B cell (primary cell): ENCODE results near the gene KCNIP1. TPM values are rescaled to one million over a fixed set of nuclear protein-coding genes. Genes with fewer than 3 reads are reported as not detected.

Experiments used
- ATAC-seq: fragments of 200-7000 bp; cut with Tn5 transposase; one replicate; pipeline ENCODE4 v1.10.0; 2021; ENCODE audit warnings: low read depth, mild to moderate bottlenecking, moderate number of reproducible peaks, moderate library complexity
- CTCF ChIA-PET: fragments of 350-600 bp; sonication (Branson Sonifier 250); formaldehyde crosslinking; loops from one replicate; lab custom pipeline; 2021; ENCODE audit warnings: antibody characterized with exemption, inconsistent platforms; lab: Charles Lee
- POLR2A ChIA-PET: fragments of 350-600 bp; sonication (Branson Sonifier 250); formaldehyde crosslinking; loops from one replicate; lab custom pipeline; 2021; ENCODE audit warnings: antibody characterized with exemption; lab: Charles Lee
- DNase-seq: peaks from one replicate; pipeline ENCODE4 v3.0.0; 2013
- H2AFZ ChIP-seq: 2 replicates; pipeline ENCODE4 v1.6.1; 2012; ENCODE audit warnings: mild to moderate bottlenecking, low read depth, low read length; ENCODE audit not compliant: insufficient read depth, poor library complexity, severe bottlenecking
- H3K27ac ChIP-seq, 2 donors: 1 replicate in 1 of 2; 2 replicates in 1 of 2; pipeline ENCODE4 v1.5.1; 2012 to 2013; ENCODE audit warnings: low read length in 2 of 2, mild to moderate bottlenecking in 2 of 2, moderate library complexity in 1 of 2
- H3K27me3 ChIP-seq, 4 experiments: fragments of 200-600 bp in 1 of 4; sonication (generic) in 1 of 4; replicated peaks in 1 of 4; 1 replicate in 2 of 4; 2 replicates in 2 of 4; pipeline versions ENCODE4 v1.6.1 to v1.7.0; 2013 to 2016; ENCODE audit warnings: low read length in 3 of 4, mild to moderate bottlenecking in 2 of 4, mixed read lengths in 1 of 4, moderate library complexity in 1 of 4; ENCODE audit not compliant: insufficient read depth in 4 of 4, control insufficient read depth in 3 of 4; ENCODE audit errors: control extremely low read depth in 1 of 4
- H3K36me3 ChIP-seq, 2 experiments: replicated peaks in 1 of 2; 1 replicate in 1 of 2; 2 replicates in 1 of 2; pipeline versions ENCODE4 v1.6.1 to v1.7.1; 2013; ENCODE audit warnings: low read length in 1 of 2; ENCODE audit not compliant: insufficient read depth in 2 of 2, control insufficient read depth in 1 of 2; ENCODE audit errors: control extremely low read depth in 1 of 2, extremely low read depth in 1 of 2
- H3K4me1 ChIP-seq, 2 donors: fragments of 200-600 bp in 1 of 2; sonication (generic) in 1 of 2; 1 replicate in 1 of 2; 2 replicates in 1 of 2; pipeline versions ENCODE4 v1.5.1 to v1.6.1; 2013 to 2017; ENCODE audit warnings: low read length in 2 of 2; ENCODE audit not compliant: control insufficient read depth in 2 of 2, insufficient read depth in 2 of 2
- H3K4me2 ChIP-seq: replicated peaks from 2 replicates; pipeline ENCODE3; 2012; ENCODE audit warnings: mild to moderate bottlenecking, low read depth, low read length; ENCODE audit not compliant: poor library complexity, severe bottlenecking
- H3K4me3 ChIP-seq, 5 experiments: fragments of 200-600 bp in 1 of 5; sonication (generic) in 1 of 5; 1 replicate in 3 of 5; 2 replicates in 2 of 5; pipeline versions ENCODE4 v1.5.1 to v1.7.0; 2011 to 2016; ENCODE audit warnings: low read length in 4 of 5, mild to moderate bottlenecking in 4 of 5, low read depth in 2 of 5, control low read depth in 1 of 5, moderate library complexity in 1 of 5; ENCODE audit not compliant: insufficient read depth in 1 of 5; ENCODE audit errors: control extremely low read depth in 1 of 5, extremely low read depth in 1 of 5
- H3K79me2 ChIP-seq: fragments of 200-600 bp; sonication (generic); one replicate; pipeline ENCODE4 v1.6.0; 2016; ENCODE audit warnings: low read length; ENCODE audit not compliant: control insufficient read depth, insufficient read depth
- H3K9ac ChIP-seq: fragments of 200-600 bp; sonication (generic); 2 replicates; pipeline ENCODE4 v1.6.1; 2017; ENCODE audit warnings: mild to moderate bottlenecking, low read length, moderate library complexity
- H3K9me3 ChIP-seq, 3 donors: one replicate each; pipeline versions ENCODE4 v1.6.1 to v1.7.1; 2013; ENCODE audit warnings: low read length in 2 of 3; ENCODE audit not compliant: control insufficient read depth in 2 of 3, insufficient read depth in 1 of 3; ENCODE audit errors: control extremely low read depth in 1 of 3
- H4K20me1 ChIP-seq: 2 replicates; pipeline ENCODE4 v1.6.0; 2012; ENCODE audit warnings: mild to moderate bottlenecking, low read length; ENCODE audit not compliant: insufficient read depth, control insufficient read depth, poor library complexity, severe bottlenecking
- H3K27ac Mint-ChIP-seq: one replicate; pipeline ENCODE4 v1.8.0; 2021; ENCODE audit warnings: mixed read lengths
- H3K27me3 Mint-ChIP-seq: one replicate; pipeline ENCODE4 v1.8.0; 2021; ENCODE audit warnings: mixed read lengths
- H3K4me1 Mint-ChIP-seq: one replicate; pipeline ENCODE4 v1.8.0; 2021; ENCODE audit warnings: mixed read lengths
- H3K4me3 Mint-ChIP-seq: one replicate; pipeline ENCODE4 v1.8.0; 2021; ENCODE audit warnings: mixed read lengths
- H3K9me3 Mint-ChIP-seq: one replicate; pipeline ENCODE4 v1.8.0; 2022; ENCODE audit warnings: mixed read lengths; ENCODE audit not compliant: insufficient read depth
- EZH2 ChIP-seq: IDR thresholded peaks from 2 replicates; pipeline ENCODE4 v1.6.1; 2012; ENCODE audit warnings: borderline replicate concordance, low read depth, mild to moderate bottlenecking, moderate library complexity, low read length; ENCODE audit not compliant: insufficient read depth, poor library complexity, severe bottlenecking
- WGBS: methylation state at CpG from one replicate; pipeline ENCODE4 v1.1.5; 2013; ENCODE audit warnings: missing lambda C conversion rate; ENCODE audit not compliant: insufficient coverage; 5-methylcytosine and 5-hydroxymethylcytosine counted together
- intact Hi-C: fragments of 100-400 bp; cut with micrococcal nuclease; formaldehyde crosslinking; loops from one replicate; pipeline ENCODE4 v1.10.0; 2022
- polyA plus RNA-seq: library from polyadenylated mRNA; depleted of rRNA; stranded (reverse); fragments of >200 nt; gene quantifications from 2 replicates; pipeline ENCODE4 v1.2.3, GENCODE V29; 2012
- total RNA-seq, 2 donors: library from RNA; stranded (reverse); fragments of 120-200 nt in 1 of 2; gene quantifications; 1 replicate in 1 of 2; 2 replicates in 1 of 2; pipeline versions ENCODE4 v1.2.3 to v1.2.4, GENCODE V29; 2013 to 2022
- TF ChIP-seq, protein P1 (sequence below): fragments of 200-600 bp; IDR thresholded peaks from one replicate; pipeline ENCODE4 v1.8.0; 2022; ENCODE audit warnings: antibody characterized with exemption, mild to moderate bottlenecking

KCNIP1 gene
- total and polyA plus RNA-seq, 2 donors (not counting 1 experiment from before 2014, with no cell fraction given), result not detected

DNA sequence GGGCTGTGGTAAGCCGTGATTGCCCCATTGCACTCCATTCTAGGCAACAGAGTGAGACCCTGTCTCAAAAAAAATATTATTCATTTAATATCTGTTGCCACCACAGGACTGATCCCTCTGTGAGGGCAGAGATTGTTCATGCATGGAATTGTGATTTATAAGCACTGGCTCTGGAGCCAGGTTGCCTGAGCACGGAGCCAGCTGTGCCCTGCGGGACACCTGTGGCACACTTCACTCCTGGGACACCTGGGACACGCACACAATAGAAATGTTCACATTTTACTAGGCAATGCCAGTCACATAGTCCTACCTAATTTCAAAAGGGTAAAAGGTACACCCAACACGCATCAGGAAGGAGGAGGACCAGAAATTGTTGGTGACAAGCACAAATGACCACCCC lies 196.7 kb downstream of the KCNIP1 start:
- H3K27ac ChIP-seq, result no peak overlapping the region
- no peaks in the 10 kb centered on the region for H3K79me2 ChIP-seq
- H3K27me3 ChIP-seq, result peaks cover 0 to 3% (median 0%) of the 10 kb centered on the region in 4 experiments
- WGBS, result 76% methylated on average over 4 of the region's 5 CpGs
- H2AFZ ChIP-seq, result no peak overlapping the region
- TF ChIP-seq EZH2, result no peak
- TF ChIP-seq, protein P1, sequence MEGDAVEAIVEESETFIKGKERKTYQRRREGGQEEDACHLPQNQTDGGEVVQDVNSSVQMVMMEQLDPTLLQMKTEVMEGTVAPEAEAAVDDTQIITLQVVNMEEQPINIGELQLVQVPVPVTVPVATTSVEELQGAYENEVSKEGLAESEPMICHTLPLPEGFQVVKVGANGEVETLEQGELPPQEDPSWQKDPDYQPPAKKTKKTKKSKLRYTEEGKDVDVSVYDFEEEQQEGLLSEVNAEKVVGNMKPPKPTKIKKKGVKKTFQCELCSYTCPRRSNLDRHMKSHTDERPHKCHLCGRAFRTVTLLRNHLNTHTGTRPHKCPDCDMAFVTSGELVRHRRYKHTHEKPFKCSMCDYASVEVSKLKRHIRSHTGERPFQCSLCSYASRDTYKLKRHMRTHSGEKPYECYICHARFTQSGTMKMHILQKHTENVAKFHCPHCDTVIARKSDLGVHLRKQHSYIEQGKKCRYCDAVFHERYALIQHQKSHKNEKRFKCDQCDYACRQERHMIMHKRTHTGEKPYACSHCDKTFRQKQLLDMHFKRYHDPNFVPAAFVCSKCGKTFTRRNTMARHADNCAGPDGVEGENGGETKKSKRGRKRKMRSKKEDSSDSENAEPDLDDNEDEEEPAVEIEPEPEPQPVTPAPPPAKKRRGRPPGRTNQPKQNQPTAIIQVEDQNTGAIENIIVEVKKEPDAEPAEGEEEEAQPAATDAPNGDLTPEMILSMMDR, result no peak
- H4K20me1 ChIP-seq, result no peaks in the 10 kb centered on the region
- H3K27me3 Mint-ChIP-seq, result peaks cover 24% of the 10 kb centered on the region
- ChIA-PET CTCF (no interaction called here), POLR2A (no interaction called here)
- no peaks in the 10 kb centered on the region for H3K9me3 Mint-ChIP-seq
- H3K4me3 ChIP-seq, result no peak overlapping the region
- no peaks in the 10 kb centered on the region for H3K4me1 Mint-ChIP-seq
- DNase-seq (no peak), ATAC-seq (no peak)
- H3K9me3 ChIP-seq, result no peaks in the 10 kb centered on the region
- H3K4me1 ChIP-seq, result no peaks in the 10 kb centered on the region
- no peak overlapping the region for H3K4me2 ChIP-seq
- H3K4me3 Mint-ChIP-seq, result no peak overlapping the region
- no peak overlapping the region for H3K27ac Mint-ChIP-seq
- no peak overlapping the region for H3K9ac ChIP-seq
- intact Hi-C loops, result no loop called here
- no peaks in the 10 kb centered on the region for H3K36me3 ChIP-seq

DNA sequence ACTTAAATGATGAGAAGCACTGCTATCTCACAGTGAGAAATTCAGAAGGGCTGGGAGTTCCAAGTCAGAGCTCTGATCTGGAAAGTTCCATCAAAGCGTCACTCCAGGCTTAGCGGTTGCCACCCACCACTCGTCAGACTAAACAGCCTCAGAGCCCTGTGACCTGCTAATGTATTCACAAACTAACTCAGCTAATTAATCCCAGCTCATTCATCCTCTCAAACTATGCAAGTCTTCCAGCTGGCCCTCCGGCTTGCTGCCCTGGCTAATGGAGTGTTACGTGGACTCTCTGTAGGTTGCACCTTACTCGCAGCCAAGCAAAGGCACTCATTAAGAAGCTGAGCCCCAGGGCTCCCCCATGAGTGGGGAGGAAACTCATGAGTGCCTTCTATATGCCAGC lies 197.5 kb downstream of the KCNIP1 start:
- H3K4me1 Mint-ChIP-seq, result no peaks in the 10 kb centered on the region
- no peak overlapping the region for H3K27ac Mint-ChIP-seq
- no peak overlapping the region for H2AFZ ChIP-seq
- no peak overlapping the region for H3K4me2 ChIP-seq
- H3K27me3 ChIP-seq, result peaks cover 0 to 3% (median 0%) of the 10 kb centered on the region in 4 experiments
- H3K9me3 ChIP-seq, result no peaks in the 10 kb centered on the region
- H3K4me1 ChIP-seq, result no peaks in the 10 kb centered on the region
- DNase-seq (no peak), ATAC-seq (no peak)
- H3K27ac ChIP-seq, result no peak overlapping the region
- H3K79me2 ChIP-seq, result no peaks in the 10 kb centered on the region
- CTCF ChIA-PET, result no interaction called here
- 87% methylated on average over 6 of the region's 6 CpGs for WGBS
- no peaks in the 10 kb centered on the region for H3K9me3 Mint-ChIP-seq
- TF ChIP-seq EZH2, result no peak
- H3K4me3 Mint-ChIP-seq, result no peak overlapping the region
- no peak overlapping the region for H3K4me3 ChIP-seq
- no peaks in the 10 kb centered on the region for H3K36me3 ChIP-seq
- POLR2A ChIA-PET, result no interaction called here
- intact Hi-C loops, result no loop called here
- H4K20me1 ChIP-seq, result no peaks in the 10 kb centered on the region
- no peak overlapping the region for H3K9ac ChIP-seq
- H3K27me3 Mint-ChIP-seq, result peaks cover 24% of the 10 kb centered on the region
